ENCODE measurements around the gene TRIM40.

TRIM40 gene

DNA sequence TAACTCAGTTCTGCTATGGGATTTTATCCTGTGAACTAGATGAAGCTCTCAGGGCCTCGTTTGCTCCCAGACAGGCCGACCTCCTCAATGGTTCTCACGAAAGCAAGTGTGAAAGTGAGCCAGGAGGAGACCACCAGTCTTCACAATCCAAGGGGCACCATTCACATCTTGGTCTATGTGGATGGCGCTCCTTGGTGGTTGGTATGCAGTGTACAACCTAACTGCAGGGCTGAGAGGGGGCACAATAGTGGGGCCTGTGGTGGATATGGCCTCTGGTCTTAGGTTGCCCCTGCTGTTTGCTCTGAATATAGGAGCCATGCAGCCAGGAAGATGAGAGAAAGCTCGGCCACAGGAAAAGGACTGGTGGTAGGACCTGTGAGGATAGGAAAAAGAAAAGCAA is 52.6 kb downstream of the TRIM40 start:
- Histone ChIP-seq H3K9me3 (ENCODE audit: control insufficient read depth, insufficient read depth, low read length) (no peaks in the 10 kb centered on the region), H3K27me3 (ENCODE audit: control insufficient read depth, insufficient read depth, low read length) (no peaks in the 10 kb centered on the region), H3K4me3 (ENCODE audit: low read length) (no peak overlapping the region), H3K36me3 (ENCODE audit: control insufficient read depth, insufficient read depth, low read length) (peaks cover 25% of the 10 kb centered on the region), H3K4me1 (ENCODE audit: control insufficient read depth, insufficient read depth, low read length) (no peaks in the 10 kb centered on the region), H3K27ac (ENCODE audit: low read length) (no peak overlapping the region)
- no peak for DNase-seq (ENCODE audit: low read depth, low spot score)
- no CpG with 5 or more reads among the region's 5 CpGs for WGBS (ENCODE audit: insufficient coverage, insufficient read length)

DNA sequence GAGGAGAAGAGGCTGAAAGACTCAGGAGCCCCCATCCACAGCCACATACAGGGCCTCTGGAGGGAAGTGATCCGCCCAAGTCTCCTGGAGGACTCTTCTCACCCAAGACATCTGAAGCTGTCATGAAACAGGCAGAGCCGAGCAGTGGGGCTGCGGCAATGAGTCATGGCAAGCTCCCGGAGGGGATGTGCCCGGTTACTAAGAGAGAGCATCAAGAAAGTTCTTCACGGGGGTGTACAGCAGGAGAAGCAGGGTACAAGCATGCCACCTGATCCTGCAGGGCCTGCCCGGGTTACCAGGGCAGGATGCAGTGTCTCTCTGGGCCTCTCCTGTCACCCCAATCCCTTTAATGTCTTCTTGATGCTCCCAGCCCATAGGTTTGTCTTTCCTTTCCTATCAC is 56.1 kb downstream of the TRIM40 start:
- no peaks in the 10 kb centered on the region for H3K27me3 ChIP-seq (ENCODE audit: control insufficient read depth, insufficient read depth, low read length)
- WGBS (ENCODE audit: insufficient coverage, insufficient read length): no CpG with 5 or more reads among the region's 7 CpGs
- no peaks in the 10 kb centered on the region for H3K4me1 ChIP-seq (ENCODE audit: control insufficient read depth, insufficient read depth, low read length)
- DNase-seq (ENCODE audit: low read depth, low spot score): no peak
- no peaks in the 10 kb centered on the region for H3K9me3 ChIP-seq (ENCODE audit: control insufficient read depth, insufficient read depth, low read length)
- H3K27ac ChIP-seq (ENCODE audit: low read length): no peak overlapping the region
- no peak overlapping the region for H3K4me3 ChIP-seq (ENCODE audit: low read length)
- H3K36me3 ChIP-seq (ENCODE audit: control insufficient read depth, insufficient read depth, low read length): peaks cover 19% of the 10 kb centered on the region

DNA sequence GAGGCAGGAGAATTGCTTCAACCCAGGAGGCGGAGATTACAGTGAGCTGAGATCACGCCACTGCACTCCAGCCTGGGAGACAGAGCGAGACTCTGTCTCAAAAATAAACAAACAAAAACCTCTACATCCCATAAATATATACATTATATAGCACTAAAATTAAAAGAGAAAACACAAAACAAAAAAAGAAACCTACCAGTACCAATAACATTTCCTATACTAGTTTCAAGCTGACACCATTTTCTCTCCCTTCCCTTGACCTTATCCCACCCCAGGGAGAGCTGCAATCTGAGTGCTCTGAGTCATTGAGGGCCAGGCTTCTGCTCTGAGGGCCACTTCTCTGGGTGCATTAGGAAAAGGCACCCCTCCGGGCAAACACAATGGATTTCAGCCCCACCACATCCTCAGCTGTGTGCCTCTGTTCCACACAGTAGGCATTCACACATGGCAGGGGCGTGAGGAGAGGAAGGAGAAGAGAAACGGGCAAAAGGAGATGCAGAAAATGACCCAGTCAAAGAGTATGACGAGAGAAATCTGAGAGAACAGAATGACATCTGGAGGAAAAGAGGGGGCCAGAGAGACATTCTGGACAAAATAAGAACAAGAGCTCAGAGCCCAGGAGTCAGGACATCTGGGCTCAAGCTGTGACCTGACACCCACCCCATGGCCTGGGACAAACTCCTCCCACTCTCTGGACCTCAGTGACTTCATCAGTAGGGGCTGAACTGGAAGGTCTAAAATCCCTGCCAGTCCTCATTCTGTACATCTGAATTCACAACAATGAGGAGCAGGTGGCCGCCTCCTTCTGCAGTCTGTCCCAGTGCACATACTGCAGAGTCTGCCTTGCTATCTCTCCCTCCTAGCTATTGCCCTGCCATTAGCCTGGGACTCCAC is 59.1 kb downstream of the TRIM40 start:
- no peak overlapping the region for H3K4me3 ChIP-seq (ENCODE audit: low read length)
- no peaks in the 10 kb centered on the region for H3K27me3 ChIP-seq (ENCODE audit: control insufficient read depth, insufficient read depth, low read length)
- no peaks in the 10 kb centered on the region for H3K9me3 ChIP-seq (ENCODE audit: control insufficient read depth, insufficient read depth, low read length)
- DNase-seq (ENCODE audit: low read depth, low spot score): no peak
- no CpG with 5 or more reads among the region's 8 CpGs for WGBS (ENCODE audit: insufficient coverage, insufficient read length)
- no peaks in the 10 kb centered on the region for H3K4me1 ChIP-seq (ENCODE audit: control insufficient read depth, insufficient read depth, low read length)
- no peak overlapping the region for H3K27ac ChIP-seq (ENCODE audit: low read length)
- H3K36me3 ChIP-seq (ENCODE audit: control insufficient read depth, insufficient read depth, low read length): peaks cover 25% of the 10 kb centered on the region

DNA sequence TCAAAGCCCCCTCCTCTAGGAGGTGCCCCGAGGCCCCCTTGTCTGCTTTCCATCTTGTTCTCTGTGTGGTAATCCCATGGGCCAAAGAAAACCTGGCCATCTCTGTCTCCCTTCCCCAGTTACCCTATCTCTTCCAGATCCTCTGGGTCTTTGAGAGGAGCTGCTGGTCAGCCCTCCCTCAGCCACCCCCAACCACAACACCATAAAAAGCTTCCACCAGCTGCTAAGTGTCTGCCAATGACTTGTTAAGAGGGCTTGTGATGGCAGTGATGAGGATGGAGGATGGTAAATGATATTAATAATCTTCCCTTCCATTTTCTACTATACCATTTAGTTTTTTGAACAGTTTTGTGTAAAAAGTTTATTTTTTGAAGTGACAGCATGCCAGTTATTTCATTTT is 60.0 kb downstream of the TRIM40 start:
- WGBS (ENCODE audit: insufficient coverage, insufficient read length): no CpG with 5 or more reads among the region's 1 CpG
- Histone ChIP-seq H3K36me3 (ENCODE audit: control insufficient read depth, insufficient read depth, low read length) (peaks cover 19% of the 10 kb centered on the region), H3K4me3 (ENCODE audit: low read length) (no peak overlapping the region)

DNA sequence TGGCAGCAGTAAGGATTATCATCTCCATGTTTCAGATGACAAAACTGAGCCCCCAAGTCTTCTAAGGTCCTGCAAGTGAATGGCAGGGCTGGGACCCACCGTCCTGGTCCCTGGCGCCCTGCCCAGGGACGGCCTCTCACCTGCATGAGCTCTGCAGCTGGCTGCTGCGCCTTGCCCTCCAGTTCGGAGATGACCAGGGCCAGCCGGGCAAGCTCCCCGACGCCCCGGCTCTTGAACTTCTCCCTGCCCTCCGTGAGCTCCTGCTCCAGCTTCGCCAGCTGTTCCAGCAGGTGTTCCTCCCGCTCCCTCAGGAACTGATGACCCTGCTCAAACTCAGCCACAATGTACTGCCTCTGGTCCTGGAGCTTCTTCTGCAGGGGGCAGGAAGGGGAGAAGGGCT is 60.4 kb downstream of the TRIM40 start:
- no peak overlapping the region for H3K4me3 ChIP-seq (ENCODE audit: low read length)
- H3K4me1 ChIP-seq (ENCODE audit: control insufficient read depth, insufficient read depth, low read length): no peaks in the 10 kb centered on the region
- peaks cover 19% of the 10 kb centered on the region for H3K36me3 ChIP-seq (ENCODE audit: control insufficient read depth, insufficient read depth, low read length)
- H3K27me3 ChIP-seq (ENCODE audit: control insufficient read depth, insufficient read depth, low read length): no peaks in the 10 kb centered on the region
- H3K9me3 ChIP-seq (ENCODE audit: control insufficient read depth, insufficient read depth, low read length): no peaks in the 10 kb centered on the region
- H3K27ac ChIP-seq (ENCODE audit: low read length): no peak overlapping the region
- no CpG with 5 or more reads among the region's 12 CpGs for WGBS (ENCODE audit: insufficient coverage, insufficient read length)
- no peak for DNase-seq (ENCODE audit: low read depth, low spot score)

More for the DNA sequence above, 60.0 kb downstream of the TRIM40 start:
- no peak for DNase-seq (ENCODE audit: low read depth, low spot score)
- H3K4me1 ChIP-seq (ENCODE audit: control insufficient read depth, insufficient read depth, low read length): no peaks in the 10 kb centered on the region
- H3K27me3 ChIP-seq (ENCODE audit: control insufficient read depth, insufficient read depth, low read length): no peaks in the 10 kb centered on the region
- no peak overlapping the region for H3K27ac ChIP-seq (ENCODE audit: low read length)
- no peaks in the 10 kb centered on the region for H3K9me3 ChIP-seq (ENCODE audit: control insufficient read depth, insufficient read depth, low read length)

Data from iPS DF 6.9 (cell line).